ENCODE measurements around the gene MRPL54. TPM values are rescaled to one million over a fixed set of nuclear protein-coding genes. Genes with fewer than 3 reads are reported as not detected.

The MRPL54 gene
- total RNA-seq, 1 donor from 2014 or later = 98.0 TPM

- Mint-ChIP-seq H3K27ac (peak overlapping the region; percentile 9), H3K27me3 (ENCODE audit: low read depth) (no peaks in the 10 kb centered on the region), H3K4me3 (ENCODE audit: low read depth) (no peak overlapping the region), H3K9me3 (no peaks in the 10 kb centered on the region), H3K36me3 (ENCODE audit: low read depth) (peaks cover 19% of the 10 kb centered on the region), H3K4me1 (ENCODE audit: low read depth) (peaks cover 16% of the 10 kb centered on the region)
- no peak for DNase-seq (ENCODE audit: low spot score)
- intact Hi-C loops (cut with micrococcal nuclease) = loop anchor here (10.0 kb wide), 2 partner anchors 218 to 418 kb away; partner anchors contain the start of genes ANKRD24, EEF2 and SIRT6
Observed at GRCh38 chr19:3766520-3766919, 4.0 kb downstream of the MRPL54 start.

- DNase-seq (ENCODE audit: low spot score) = no peak
- Mint-ChIP-seq H3K36me3 (ENCODE audit: low read depth) (peaks cover 19% of the 10 kb centered on the region), H3K27ac (no peak overlapping the region), H3K27me3 (ENCODE audit: low read depth) (no peaks in the 10 kb centered on the region), H3K4me1 (ENCODE audit: low read depth) (peaks cover 11% of the 10 kb centered on the region), H3K9me3 (no peaks in the 10 kb centered on the region), H3K4me3 (ENCODE audit: low read depth) (no peak overlapping the region)
- intact Hi-C loops (cut with micrococcal nuclease) = loop anchor here (10.0 kb wide), 2 partner anchors 218 to 418 kb away; partner anchors contain the start of genes ANKRD24, EEF2 and SIRT6
Observed at GRCh38 chr19:3767050-3767449, 4.6 kb downstream of the MRPL54 start.

GRCh38 chr19:3768015-3768747 is 5.7 kb downstream of the MRPL54 start:
- no peak overlapping the region for H3K4me3 Mint-ChIP-seq (ENCODE audit: low read depth)

GRCh38 chr19:3768748-3769099 is 6.2 kb downstream of the MRPL54 start:
- DNase-seq (ENCODE audit: low spot score) = no peak

More at GRCh38 chr19:3768015-3768747, 5.7 kb downstream of the MRPL54 start:
- Mint-ChIP-seq H3K27me3 (ENCODE audit: low read depth) (no peaks in the 10 kb centered on the region), H3K9me3 (no peaks in the 10 kb centered on the region), H3K36me3 (ENCODE audit: low read depth) (peaks cover 15% of the 10 kb centered on the region), H3K27ac (no peak overlapping the region), H3K4me1 (ENCODE audit: low read depth) (peaks cover 7% of the 10 kb centered on the region)
- intact Hi-C loops (cut with micrococcal nuclease) = loop anchor here (10.0 kb wide), 2 partner anchors 217 to 417 kb away; partner anchors contain the start of genes ANKRD24, EEF2 and SIRT6
- DNase-seq (ENCODE audit: low spot score) = no peak

GRCh38 chr19:3769494-3769893 is 7.0 kb downstream of the MRPL54 start:
- H3K27ac Mint-ChIP-seq = no peak overlapping the region
- H3K9me3 Mint-ChIP-seq = no peaks in the 10 kb centered on the region
- intact Hi-C loops (cut with micrococcal nuclease) = loop anchor here (10.0 kb wide), 2 partner anchors 215 to 415 kb away; partner anchors contain the start of genes ANKRD24, EEF2 and SIRT6
- no peak for DNase-seq (ENCODE audit: low spot score)
- peaks cover 13% of the 10 kb centered on the region for H3K36me3 Mint-ChIP-seq (ENCODE audit: low read depth)
- no peaks in the 10 kb centered on the region for H3K27me3 Mint-ChIP-seq (ENCODE audit: low read depth)
- peaks cover 5% of the 10 kb centered on the region for H3K4me1 Mint-ChIP-seq (ENCODE audit: low read depth)
- H3K4me3 Mint-ChIP-seq (ENCODE audit: low read depth) = no peak overlapping the region

More at GRCh38 chr19:3768748-3769099, 6.2 kb downstream of the MRPL54 start:
- Mint-ChIP-seq H3K4me1 (ENCODE audit: low read depth) (peaks cover 5% of the 10 kb centered on the region), H3K27me3 (ENCODE audit: low read depth) (no peaks in the 10 kb centered on the region), H3K9me3 (no peaks in the 10 kb centered on the region), H3K27ac (no peak overlapping the region), H3K4me3 (ENCODE audit: low read depth) (no peak overlapping the region), H3K36me3 (ENCODE audit: low read depth) (peaks cover 13% of the 10 kb centered on the region)
- intact Hi-C loops (cut with micrococcal nuclease) = loop anchor here (10.0 kb wide), 2 partner anchors 216 to 416 kb away; partner anchors contain the start of genes ANKRD24, EEF2 and SIRT6

- Mint-ChIP-seq H3K27me3 (ENCODE audit: low read depth) (no peaks in the 10 kb centered on the region), H3K4me1 (ENCODE audit: low read depth) (peaks cover 5% of the 10 kb centered on the region), H3K36me3 (ENCODE audit: low read depth) (peaks cover 13% of the 10 kb centered on the region), H3K27ac (no peak overlapping the region), H3K4me3 (ENCODE audit: low read depth) (no peak overlapping the region), H3K9me3 (no peaks in the 10 kb centered on the region)
- DNase-seq (ENCODE audit: low spot score) = no peak
- intact Hi-C loops (cut with micrococcal nuclease) = no loop called here
Observed at GRCh38 chr19:3770136-3770999, 7.9 kb downstream of the MRPL54 start.

- Mint-ChIP-seq H3K4me1 (ENCODE audit: low read depth) (peaks cover 4% of the 10 kb centered on the region), H3K4me3 (ENCODE audit: low read depth) (no peak overlapping the region), H3K36me3 (ENCODE audit: low read depth) (peaks cover 11% of the 10 kb centered on the region), H3K27ac (no peak overlapping the region), H3K9me3 (no peaks in the 10 kb centered on the region), H3K27me3 (ENCODE audit: low read depth) (no peaks in the 10 kb centered on the region)
- no peak for DNase-seq (ENCODE audit: low spot score)
- intact Hi-C loops (cut with micrococcal nuclease) = no loop called here
Observed at GRCh38 chr19:3771000-3771905, 8.8 kb downstream of the MRPL54 start.

GRCh38 chr19:3771906-3772455 is 9.5 kb downstream of the MRPL54 start, which contains the start of gene RAX2:
Gene RAX2 (minus strand): TSS chr19:3772228. CDS start chr19:3771742, 486 bp downstream.
- Mint-ChIP-seq H3K27ac (no peak within 1 kb of the TSS), H3K27me3 (ENCODE audit: low read depth) (no peaks in the 10 kb centered on the region), H3K36me3 (ENCODE audit: low read depth) (peaks cover 4% of the 10 kb centered on the region), H3K4me1 (ENCODE audit: low read depth) (no peaks in the 10 kb centered on the region), H3K9me3 (no peaks in the 10 kb centered on the region), H3K4me3 (ENCODE audit: low read depth) (no peak within 1 kb of the TSS)
- no peak for DNase-seq (ENCODE audit: low spot score)
- intact Hi-C loops (cut with micrococcal nuclease) = no loop called here

- peaks cover 1% of the 10 kb centered on the region for H3K36me3 Mint-ChIP-seq (ENCODE audit: low read depth)
- intact Hi-C loops (cut with micrococcal nuclease) = no loop called here
- no peak for DNase-seq (ENCODE audit: low spot score)
- no peaks in the 10 kb centered on the region for H3K4me1 Mint-ChIP-seq (ENCODE audit: low read depth)
- no peaks in the 10 kb centered on the region for H3K27me3 Mint-ChIP-seq (ENCODE audit: low read depth)
- no peak overlapping the region for H3K4me3 Mint-ChIP-seq (ENCODE audit: low read depth)
- no peaks in the 10 kb centered on the region for H3K9me3 Mint-ChIP-seq
- H3K27ac Mint-ChIP-seq = no peak overlapping the region
Observed at GRCh38 chr19:3773814-3774515, 11.5 kb downstream of the MRPL54 start.

- Mint-ChIP-seq H3K36me3 (ENCODE audit: low read depth) (no peaks in the 10 kb centered on the region), H3K9me3 (no peaks in the 10 kb centered on the region), H3K4me3 (ENCODE audit: low read depth) (no peak overlapping the region), H3K4me1 (ENCODE audit: low read depth) (no peaks in the 10 kb centered on the region), H3K27ac (no peak overlapping the region), H3K27me3 (ENCODE audit: low read depth) (no peaks in the 10 kb centered on the region)
- intact Hi-C loops (cut with micrococcal nuclease) = no loop called here
- no peak for DNase-seq (ENCODE audit: low spot score)
Observed at GRCh38 chr19:3774621-3775373, 12.3 kb downstream of the MRPL54 start.

GRCh38 chr19:3775374-3775711 is 12.9 kb downstream of the MRPL54 start:
- no peak overlapping the region for H3K4me3 Mint-ChIP-seq (ENCODE audit: low read depth)
- intact Hi-C loops (cut with micrococcal nuclease) = no loop called here
- no peaks in the 10 kb centered on the region for H3K4me1 Mint-ChIP-seq (ENCODE audit: low read depth)
- H3K27ac Mint-ChIP-seq = no peak overlapping the region
- H3K36me3 Mint-ChIP-seq (ENCODE audit: low read depth) = no peaks in the 10 kb centered on the region
- no peaks in the 10 kb centered on the region for H3K27me3 Mint-ChIP-seq (ENCODE audit: low read depth)
- no peak for DNase-seq (ENCODE audit: low spot score)
- no peaks in the 10 kb centered on the region for H3K9me3 Mint-ChIP-seq

Measured in activated T-helper 2 cell treated with anti-CD3 and anti-CD28 coated beads, Interferon-gamma antibody, Interleukin-2, Interleukin-4, amounts not matched to agents 10 μg/mL and 5 μg/mL and 100 μg/mL, durations not matched to agents 14 hours and 24 hours and 36 hours (primary cell).